Subcutaneous adipose tissue (tissue), 4 donors: ENCODE results near the gene B4GALNT2. TPM values are rescaled to one million over a fixed set of nuclear protein-coding genes. Genes with fewer than 3 reads are reported as not detected.

Source experiments
- total RNA-seq, 4 donors: library from RNA; depleted of rRNA; stranded (reverse); fragments of >200 nt; gene quantifications; one replicate each; pipeline ENCODE4 v1.1.0, GENCODE V29; 2016
- TF ChIP-seq, protein P1 (sequence below): fragments of 450-650 bp; IDR thresholded peaks from one replicate; pipeline ENCODE4 v1.5.1; 2016; ENCODE audit warnings: low read depth, mild to moderate bottlenecking, control low read depth, antibody characterized with exemption, moderate library complexity

Gene B4GALNT2
- total RNA-seq, 4 donors from 2014 or later = not detected

GRCh38 chr17:49191917-49192741, 59.6 kb downstream of the B4GALNT2 start:
- TF ChIP-seq, protein P1, sequence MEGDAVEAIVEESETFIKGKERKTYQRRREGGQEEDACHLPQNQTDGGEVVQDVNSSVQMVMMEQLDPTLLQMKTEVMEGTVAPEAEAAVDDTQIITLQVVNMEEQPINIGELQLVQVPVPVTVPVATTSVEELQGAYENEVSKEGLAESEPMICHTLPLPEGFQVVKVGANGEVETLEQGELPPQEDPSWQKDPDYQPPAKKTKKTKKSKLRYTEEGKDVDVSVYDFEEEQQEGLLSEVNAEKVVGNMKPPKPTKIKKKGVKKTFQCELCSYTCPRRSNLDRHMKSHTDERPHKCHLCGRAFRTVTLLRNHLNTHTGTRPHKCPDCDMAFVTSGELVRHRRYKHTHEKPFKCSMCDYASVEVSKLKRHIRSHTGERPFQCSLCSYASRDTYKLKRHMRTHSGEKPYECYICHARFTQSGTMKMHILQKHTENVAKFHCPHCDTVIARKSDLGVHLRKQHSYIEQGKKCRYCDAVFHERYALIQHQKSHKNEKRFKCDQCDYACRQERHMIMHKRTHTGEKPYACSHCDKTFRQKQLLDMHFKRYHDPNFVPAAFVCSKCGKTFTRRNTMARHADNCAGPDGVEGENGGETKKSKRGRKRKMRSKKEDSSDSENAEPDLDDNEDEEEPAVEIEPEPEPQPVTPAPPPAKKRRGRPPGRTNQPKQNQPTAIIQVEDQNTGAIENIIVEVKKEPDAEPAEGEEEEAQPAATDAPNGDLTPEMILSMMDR = no peak

- TF ChIP-seq, protein P1 = no peak
These were observed 61.1 kb downstream of the B4GALNT2 start for GRCh38 chr17:49193513-49194296.

- TF ChIP-seq, protein P1 = no peak
These were observed 61.7 kb downstream of the B4GALNT2 start for GRCh38 chr17:49194297-49194607.

DNA sequence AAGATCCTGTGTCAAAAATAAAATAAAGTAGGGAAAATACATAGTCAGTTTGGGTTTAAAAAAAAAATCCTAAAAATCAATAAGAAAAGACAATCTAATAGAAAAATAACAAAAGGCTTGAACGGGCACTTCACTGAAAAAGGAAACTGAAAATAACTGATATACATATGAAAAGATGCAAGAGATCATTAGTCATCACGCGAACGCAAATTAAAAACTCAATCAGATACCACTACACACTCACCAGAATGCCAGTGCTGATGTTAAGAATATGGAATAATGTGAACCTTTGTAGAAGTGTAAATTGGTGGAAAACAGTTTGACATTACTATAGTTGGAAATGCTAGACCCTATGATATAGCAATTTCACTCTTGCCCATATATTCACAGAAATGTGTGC, 63.2 kb downstream of the B4GALNT2 start:
- TF ChIP-seq, protein P1 = no peak

- TF ChIP-seq, protein P1 = no peak
These were observed 64.0 kb downstream of the B4GALNT2 start for GRCh38 chr17:49196520-49196919.

- TF ChIP-seq, protein P1 = no peak
These were observed 64.9 kb downstream of the B4GALNT2 start for GRCh38 chr17:49197346-49197998.

DNA sequence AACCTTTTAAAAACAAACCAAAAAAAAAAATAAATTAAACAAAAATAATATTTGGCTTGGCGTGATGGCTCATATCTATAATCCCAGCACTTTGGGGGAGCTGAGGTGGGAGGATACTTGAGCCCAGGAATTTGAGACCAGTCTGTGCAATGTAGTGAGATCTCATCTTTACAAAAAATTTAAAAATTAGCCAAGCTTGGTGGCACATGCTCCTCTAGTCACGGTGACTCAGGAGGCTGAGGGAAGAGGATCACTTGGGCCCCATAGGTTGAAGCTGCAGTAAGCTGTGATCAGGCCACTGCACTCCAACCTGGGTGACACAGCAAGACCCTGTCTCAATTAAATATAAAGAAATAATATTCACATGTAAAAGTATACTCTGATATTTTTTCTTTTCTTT, 65.6 kb downstream of the B4GALNT2 start:
- TF ChIP-seq, protein P1 = no peak
